GM18909 (cell line): ENCODE results near the gene PVALB.
A peak's percentile ranks its signal among the peaks of the same experiment; 100 is the strongest.

Source experiments
- ATAC-seq: cut with Tn5 transposase; IDR thresholded peaks from one replicate; pipeline ENCODE4 v1.9.1; 2021; ENCODE audit warnings: mild to moderate bottlenecking; ENCODE audit not compliant: unreplicated experiment, poor library complexity

PVALB gene

DNA sequence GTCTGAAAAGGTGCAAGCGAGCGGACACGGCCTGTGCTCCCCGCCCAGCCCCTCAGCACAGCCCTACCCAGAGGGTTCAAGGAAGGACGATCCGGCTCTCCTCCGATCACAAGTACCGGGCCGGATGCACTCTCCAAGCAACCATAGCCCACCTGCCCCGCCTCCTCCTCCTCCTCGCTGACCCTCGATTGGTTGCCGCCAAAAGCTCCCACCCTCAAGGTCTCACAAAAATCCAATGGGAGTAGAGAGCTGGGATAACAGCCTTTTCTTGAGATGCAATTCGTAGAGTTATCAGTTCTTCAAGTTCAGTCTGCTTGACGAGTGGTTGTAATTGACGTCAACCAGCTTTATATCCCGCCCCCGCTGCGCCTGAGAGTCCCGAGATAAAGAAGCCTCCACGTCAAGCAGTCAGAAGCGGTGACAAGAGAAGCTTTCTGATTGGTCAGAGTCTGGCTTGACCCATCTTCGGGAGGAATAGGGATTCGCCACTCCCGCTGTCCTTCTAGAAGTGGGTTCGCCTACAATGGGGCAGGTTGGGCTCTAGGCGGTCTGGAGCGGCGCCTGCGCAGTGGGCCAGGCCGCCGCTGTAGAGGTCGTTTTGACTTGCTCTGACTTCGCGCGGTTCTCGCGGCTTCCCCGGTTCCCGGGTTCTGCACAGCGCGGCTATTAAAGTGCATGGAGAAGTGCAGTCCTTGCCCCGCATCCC, 40.7 kb downstream of the PVALB start, which contains the start of gene IFT27:
TSS of gene IFT27 (minus strand) at position 156 of the 706 bp plus-strand sequence. CDS start 412 bp downstream, outside the sequence.
- peak; percentile 90 for ATAC-seq

DNA sequence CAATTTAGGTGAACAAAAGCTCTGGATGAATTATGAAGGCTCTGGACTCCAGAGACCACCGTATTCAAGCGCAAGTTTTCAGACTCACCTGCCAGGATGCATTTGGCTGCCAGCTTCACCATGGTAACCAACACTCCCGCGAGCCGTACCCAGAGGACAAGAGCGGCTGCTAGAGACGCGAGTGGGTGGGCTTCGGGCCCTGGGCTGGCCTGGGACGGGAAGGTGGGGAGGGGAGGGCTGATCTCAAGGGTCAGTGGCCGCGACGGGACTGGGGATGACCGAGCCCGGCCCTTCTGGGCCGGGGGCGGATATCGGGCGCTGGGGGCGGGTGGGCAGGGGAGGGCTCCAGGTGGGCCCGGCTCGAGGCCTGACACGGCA, 41.3 kb downstream of the PVALB start:
- peak; percentile 2 for ATAC-seq

DNA sequence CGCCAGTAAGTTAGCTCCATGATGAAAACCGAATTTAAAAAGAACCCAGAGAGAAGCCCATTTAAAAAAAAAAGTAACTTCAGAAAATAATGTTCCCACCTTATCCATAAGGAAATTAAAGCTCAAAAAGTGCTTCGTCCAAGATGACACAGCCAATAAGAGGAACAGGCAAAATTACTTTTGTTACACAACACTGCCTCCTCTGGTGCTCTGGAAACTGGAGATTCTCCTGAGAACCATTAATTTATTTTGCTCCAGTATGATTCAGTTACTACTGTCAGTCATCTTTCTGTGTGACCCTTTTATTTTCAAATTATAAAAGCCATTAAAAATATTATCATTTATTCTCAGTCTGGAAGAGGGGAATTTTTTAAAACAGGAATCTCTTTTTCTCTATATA, 42.9 kb downstream of the PVALB start:
- no peak for ATAC-seq

DNA sequence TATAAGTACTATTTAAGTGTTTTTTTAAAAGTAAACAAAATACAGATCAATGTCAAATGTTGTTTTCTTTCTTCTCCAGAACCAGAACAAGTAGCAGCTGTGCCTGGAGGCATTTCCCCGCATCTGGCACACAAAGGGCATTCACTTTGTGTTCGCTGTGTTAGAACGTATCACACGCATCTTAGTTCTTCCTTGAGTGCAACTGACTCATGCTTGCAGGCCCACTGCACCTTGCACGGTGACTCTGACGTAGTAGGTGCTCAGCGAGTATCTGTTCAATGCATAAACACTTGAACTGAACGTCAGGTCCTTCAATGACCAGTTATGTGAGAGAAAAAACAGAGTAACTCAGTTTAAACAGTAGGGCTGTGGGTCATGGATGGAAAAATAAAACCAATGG, 44.4 kb downstream of the PVALB start:
- ATAC-seq, result no peak

DNA sequence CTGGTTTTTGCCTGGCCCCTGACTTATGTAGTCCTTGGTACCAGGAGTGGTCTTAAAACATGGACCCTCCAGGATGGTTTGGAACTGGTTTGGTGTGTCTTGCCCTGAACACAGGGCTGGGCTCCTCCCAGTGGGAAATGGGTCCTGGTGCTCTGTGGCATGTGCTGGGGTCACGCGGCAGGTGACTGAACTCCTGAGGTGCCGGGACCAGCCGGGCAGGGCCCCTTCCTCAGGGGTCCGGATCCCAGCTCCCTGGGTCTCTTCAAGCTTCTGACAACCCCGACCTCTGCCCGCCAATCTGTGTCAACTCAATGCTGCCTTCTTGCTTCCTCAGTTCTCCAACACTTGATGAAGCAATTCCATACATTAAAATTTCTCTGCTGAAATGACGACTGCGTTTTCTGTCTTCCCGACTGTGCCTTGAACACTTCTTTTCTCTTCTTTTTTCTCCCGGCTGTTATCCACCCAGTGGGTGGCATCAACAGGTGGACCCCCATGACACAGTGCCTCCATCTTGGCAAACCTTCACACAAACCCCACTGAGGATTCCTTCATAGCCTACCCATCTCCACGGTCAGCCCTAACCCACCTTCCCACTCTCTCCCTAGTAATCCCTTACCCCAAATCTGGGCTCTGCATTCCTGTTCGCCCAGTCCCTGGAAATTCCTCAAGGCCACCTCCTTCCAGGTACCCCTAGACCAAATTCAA, 45.3 kb downstream of the PVALB start:
- ATAC-seq, result no peak

DNA sequence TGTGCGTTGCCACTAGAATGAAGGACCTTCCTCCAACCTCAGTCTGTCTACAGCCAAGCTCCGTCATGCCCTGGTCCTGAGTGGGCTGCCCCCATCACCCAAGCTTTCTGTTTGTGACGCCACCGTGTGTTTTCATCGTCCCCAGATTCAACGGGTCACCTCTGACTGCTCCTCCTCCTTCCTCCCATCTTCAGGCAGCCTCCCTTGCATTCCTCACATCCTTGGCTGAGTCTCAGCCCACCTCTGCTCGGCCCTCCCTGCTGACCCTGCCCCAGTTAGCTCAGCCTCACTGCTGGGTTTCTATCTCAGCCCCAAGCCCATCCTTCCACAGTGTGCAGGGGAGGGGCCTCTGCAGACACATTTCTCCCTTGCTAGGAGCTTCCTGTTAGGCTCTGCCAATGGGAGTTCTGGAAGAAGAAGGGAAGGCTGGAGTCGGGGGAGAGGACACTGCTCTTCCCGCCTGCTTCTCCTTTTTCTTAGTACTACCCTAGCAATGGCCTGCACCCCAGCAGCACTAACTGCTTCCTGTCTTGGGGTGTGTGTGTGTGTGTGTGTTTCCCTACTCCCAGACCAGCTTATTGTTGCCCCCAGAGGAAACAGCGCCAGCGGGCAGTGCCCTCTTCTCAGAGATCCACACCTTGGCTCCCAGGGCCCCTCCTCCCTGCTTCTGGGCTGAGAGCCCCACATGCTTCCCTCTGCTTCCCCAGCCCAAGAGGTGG, 46.2 kb downstream of the PVALB start:
- ATAC-seq, result no peak

DNA sequence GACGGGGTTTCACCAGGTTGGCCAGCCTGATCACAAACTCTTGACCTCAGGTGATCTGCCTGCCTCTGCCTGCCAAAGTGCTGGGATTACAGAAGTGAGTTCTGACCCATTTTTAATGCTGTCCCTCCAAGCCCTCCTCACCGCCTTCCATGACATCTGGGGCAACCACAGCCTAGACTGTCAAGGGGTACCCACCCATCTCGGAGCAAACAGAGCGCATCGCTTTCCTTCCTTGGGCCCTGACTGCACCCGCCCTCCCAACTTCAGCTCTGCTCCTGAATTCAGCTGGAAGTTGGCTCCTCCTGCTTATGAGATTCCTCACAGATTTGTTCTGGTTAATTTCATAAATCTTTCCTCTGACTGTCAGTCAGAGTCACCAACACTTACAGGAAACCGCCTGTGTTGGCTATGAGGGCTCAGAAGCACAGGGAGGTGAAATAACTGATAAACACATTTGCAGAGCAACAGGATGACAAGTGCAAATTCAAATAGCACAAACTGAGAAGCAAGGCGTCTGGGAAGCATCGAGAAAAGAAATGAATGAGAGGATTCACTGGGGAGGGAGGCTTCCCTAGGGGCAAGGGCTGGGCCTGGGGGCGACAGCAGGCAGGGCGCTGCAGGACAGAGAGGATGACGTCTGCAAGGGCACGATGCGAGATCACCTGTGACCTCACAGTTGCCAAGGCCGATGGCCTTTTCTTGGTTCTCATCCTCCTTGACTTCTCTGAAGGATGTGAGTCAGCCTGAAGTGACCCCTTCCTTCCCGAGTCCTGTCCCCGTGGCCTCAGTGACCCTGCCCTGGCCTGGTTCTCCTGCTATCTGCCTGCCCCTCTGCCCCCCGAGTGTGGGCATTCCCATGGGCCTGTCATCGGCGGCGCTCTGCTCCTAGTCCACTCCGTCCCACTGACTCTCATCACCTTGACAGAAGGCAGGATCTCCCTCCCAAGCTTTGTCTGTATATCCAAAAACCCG, 47.0 kb downstream of the PVALB start:
- no peak for ATAC-seq

DNA sequence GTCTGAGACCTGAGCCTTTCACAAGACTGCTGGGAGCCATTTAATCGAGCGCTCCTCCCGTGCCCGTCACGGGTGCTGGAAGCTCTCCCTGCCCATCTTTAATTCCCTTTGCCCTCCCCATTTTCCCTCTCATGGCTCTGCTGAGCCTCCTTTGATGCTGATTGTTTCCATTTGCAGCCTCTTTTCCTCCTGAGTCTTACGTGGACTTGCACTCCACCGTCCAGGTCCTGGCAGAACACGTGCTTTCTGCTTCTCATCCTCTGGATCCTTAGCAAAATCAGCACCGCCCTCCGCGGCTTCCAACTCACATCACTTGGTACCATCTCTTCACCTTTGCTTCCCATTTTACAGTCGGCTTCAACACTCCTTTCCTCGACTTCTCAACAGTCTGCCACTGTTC, 48.2 kb downstream of the PVALB start:
- ATAC-seq, result no peak

DNA sequence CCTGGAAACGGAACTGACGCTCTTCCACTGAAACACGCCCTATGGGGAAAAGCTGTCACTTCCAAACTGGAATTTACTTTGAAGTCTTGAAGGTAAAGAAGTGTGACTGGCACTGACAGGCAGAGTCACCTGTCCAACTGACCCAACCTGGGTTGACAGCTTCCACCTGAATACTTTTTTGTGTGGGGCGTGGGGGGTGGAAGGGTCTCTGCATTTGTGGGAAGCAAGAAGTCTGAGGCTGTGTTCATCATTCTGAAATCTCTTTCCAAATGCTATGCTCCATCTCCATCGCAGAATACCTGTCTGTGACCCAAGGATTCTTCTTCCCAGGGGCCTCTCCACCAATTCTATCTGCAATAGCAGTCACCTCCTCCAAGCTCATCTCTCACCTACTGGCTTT, 48.7 kb downstream of the PVALB start:
- no peak for ATAC-seq

DNA sequence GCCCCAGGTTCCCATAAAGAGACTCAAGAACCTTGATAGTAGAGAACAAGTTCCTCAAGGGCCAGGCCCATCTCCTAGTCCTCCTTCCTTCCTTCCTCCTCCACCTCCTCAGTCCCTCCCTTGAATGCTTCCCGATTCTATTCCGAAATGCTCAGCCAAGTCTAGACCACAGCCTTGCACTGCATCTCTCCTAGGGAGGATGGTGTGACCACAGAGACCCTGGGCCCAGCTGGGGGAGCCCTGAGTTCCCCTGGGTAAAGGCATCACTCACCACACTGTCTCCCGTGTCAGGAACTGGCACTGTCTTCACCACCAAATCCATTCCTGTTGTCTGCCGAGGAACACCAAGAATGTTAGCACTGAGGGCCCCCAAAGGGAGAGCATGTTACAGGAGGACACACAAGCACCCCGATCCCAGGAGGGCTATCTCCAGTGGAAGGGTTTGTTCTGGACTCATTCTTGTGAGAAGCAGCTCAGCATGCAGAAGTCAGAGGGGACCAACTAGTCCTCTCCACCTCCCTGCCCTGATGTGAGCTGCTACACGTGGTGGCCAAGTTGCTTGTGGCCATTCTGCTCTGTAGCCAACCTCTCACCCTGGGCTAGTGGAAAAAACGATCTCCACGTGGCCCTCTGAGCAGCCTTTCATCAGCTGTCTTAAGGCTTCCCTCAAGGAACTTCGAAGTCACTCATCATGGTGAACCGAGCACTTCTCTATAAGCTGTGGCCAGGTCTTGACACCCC, 49.6 kb downstream of the PVALB start:
- ATAC-seq, result no peak

DNA sequence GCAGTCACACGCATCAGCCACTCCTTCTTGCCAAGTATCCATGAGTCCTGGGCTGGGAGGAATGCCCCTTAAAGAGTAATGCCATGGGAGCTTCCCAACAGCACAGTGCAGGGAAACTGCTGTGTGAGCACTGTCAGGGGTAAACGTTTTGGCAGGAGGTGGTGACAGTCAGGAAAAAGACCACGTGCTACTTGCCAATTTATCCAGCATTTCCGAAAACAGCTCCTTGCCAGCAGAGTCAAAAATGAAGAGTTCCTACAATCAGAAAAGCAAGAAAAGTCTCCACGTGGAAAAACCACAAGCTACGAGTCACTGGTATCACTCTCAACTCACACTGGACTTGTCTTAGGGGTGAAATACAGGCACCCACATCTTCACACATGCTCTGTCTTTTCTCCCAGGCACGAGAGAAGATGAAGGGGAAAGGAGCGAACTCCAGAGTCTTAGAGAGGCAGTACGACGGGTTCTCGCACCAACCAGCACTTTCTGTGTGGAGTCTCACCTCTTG, 50.8 kb downstream of the PVALB start:
- no peak for ATAC-seq

DNA sequence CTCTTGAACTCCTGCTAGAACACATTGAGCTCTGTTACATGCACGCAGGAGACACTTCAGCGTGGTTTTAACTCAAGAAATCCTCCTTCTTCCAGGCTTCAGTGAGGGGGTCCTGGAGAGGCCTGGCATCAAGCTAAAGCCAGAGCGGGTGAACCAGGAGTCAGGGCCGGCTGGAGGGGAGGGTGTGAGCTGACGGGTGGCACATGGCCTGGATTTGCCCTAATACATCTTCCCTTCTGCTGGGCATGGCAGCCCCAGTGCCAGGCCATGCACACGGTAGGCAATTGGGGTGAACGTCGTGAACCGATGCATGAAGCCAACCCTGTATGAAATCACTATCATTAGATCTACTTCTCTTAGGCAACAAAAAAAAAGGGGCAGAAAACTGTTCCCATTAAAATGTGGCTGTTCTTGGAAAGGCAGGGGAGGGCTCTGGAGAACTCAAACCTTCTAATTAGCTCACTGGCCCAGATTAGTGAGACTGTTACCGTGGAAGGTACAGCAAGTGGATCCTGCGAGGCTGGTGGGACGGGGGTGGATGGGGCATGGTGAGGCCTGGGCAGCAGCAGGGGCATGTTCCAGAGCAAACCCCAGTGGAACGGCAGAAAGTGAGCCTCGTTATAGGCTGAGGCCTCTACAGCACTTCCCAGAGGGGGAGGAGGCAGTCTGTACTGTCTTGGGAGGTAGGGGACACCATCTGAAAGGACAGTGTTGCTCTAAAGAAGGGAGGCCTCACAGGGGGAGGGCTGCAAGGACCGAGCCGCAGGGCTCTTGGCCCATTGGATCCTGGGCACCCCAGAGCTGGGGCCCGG, 51.5 kb downstream of the PVALB start:
- no peak for ATAC-seq

DNA sequence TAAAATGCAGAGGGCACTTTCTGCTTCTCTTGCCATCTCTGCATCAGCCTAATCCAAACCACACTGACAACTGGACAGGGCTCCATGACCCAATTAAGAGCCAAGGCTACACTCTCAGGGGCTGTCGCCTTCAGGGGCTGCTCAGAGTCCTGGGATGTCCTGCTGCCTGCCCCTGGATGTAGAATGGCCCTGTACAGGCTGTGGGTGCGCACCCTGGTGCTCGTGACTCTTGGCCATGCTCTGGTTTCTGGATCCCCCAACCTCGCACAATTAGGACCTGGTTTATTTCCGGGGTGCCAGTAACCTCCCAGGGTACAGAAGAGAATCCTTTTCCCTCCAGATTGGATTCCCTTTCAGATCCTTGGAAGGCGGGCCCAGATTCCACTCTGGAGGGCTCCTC, 52.2 kb downstream of the PVALB start:
- no peak for ATAC-seq

DNA sequence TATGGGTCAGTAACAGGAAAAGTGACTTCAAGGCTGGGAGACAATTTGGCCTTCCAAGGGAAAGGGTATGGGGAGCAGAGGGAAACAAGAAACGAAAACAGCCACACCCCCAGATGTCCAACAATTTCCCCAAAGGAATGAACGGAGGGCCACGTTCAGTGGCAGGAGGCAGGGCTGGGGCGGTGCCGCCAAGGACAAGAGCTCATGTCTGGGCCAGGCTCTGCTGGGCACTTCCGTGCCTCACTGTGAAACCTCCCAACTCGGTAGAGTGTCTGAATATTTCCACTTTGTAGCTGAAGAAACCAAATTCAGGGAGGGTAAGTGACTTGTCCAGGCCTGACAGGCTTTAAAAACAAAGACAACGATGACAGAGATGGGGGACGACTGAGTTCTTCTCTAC, 52.8 kb downstream of the PVALB start:
- no peak for ATAC-seq

DNA sequence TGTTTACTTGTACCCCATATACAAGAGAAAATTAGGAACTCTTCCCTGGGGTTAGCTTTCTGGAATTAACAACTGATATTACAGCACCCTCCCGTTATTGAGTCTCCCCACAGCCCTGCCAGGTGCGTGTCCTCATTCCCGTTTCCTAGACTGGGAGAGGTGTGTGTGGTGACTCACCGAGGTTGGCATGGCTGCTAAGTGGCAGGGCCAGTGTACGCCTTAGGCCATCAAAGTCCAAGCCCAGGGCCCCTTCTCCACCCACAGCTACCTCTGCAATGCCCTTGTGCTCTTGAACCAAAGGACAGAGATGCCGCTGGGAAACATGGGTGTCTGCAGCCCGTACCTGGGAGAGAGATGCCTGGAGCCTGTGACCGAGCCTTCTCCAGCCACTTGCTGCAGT, 53.3 kb downstream of the PVALB start:
- no peak for ATAC-seq

DNA sequence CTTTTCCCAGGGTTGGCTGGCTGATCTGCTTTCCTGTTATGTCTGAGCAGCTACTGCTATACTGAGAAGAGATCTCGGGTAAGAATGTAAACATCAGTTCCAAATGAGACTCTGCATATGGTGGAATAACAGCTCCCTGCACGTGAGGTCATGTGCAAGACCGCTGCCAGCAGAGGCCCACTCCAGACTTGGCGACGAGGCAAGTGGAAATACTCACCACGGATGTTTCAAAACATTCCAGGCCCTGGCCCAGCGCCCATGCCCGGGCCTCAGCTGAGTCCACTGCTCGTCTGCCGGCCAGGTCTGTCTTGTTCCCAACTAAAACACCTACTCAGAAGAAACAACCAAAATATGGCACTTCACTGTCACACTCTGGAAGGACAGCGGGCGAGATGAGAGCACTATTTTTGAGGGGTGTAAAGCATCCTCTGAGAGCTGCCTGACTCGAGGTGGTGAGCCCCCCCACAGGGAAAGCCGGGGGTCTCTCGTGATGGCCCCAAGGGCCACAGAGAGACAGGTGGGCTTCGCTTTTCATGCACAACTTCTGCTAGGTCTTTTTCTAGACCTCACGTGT, 54.1 kb downstream of the PVALB start:
- no peak for ATAC-seq

DNA sequence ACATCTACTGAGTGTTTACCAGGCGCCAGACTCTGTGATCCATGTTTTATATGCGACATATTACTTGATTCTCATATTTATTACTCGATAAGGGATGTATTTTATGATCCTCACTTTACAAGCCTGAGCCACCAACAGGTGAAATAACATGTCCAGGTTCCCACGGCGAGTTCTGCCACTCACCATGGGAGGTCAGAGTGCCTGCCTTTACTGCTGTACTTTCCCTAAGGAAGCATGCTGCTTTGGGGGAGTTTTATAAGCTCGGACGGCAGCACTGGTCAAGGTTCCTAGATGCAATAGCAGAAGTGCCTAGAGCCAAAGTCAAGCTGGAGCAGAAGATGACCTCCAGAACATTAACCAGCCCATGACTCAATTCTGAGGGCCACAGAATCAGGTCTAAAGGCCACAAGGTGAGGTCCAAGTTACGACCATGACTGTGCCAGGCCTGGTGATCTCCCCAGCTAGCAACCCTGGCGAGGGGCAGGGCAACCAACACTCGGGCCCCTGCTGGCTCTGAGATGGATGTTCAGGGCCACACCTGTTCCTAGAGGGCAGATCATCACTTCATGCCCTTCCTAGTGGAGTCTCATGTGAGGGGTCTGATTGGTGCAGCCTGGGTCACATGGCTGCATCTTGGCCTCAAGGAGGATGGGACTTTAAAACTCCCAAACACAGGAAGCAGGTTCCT, 55.1 kb downstream of the PVALB start:
- ATAC-seq, result no peak

DNA sequence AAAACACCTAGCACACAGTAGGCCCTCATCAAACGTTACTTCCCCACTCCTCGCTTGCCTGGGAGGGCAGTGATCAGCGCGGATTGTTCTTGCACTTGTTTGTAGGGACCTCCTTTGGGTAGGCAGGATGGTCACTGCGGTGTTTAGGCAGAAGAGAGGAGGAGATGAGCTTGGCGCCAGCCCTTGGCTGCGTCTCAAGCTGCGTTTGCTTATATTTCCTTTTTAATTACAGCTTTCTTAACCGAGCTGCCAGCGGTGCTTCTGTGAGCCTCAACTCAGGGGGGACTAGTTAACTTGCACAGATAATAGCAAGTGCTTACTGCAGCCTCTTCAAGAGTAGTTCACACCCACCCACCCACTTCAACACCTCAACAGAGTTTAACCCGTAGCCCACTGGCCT, 56.0 kb downstream of the PVALB start:
- no peak for ATAC-seq
